Measurements from ENCODE around the gene HNRNPA2B1.

DNA sequence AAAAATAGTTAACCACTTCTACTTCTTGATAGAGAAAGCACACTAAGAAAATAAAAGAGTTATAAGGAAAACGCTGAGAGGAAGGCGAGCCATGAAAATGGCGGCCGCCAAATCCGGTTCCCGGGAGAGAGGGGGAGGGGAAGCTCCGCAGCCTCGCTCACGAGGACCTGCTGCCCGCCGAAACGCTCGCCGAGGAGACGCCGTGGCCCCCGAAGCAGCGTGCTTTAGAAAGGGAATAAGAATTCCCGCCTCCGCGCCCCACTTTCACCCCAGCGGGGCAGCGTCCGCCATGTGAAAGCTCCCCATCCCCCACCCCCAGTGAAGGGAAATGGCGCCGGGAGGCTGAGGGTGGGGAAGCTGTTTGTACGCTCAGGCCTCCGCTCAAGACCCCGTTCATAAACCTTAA lies 505 bp downstream of the HNRNPA2B1 start:
- no peak for TF ChIP-seq POLR2A (IDR thresholded peaks at IDR 0.05)
- TF ChIP-seq, protein P1, sequence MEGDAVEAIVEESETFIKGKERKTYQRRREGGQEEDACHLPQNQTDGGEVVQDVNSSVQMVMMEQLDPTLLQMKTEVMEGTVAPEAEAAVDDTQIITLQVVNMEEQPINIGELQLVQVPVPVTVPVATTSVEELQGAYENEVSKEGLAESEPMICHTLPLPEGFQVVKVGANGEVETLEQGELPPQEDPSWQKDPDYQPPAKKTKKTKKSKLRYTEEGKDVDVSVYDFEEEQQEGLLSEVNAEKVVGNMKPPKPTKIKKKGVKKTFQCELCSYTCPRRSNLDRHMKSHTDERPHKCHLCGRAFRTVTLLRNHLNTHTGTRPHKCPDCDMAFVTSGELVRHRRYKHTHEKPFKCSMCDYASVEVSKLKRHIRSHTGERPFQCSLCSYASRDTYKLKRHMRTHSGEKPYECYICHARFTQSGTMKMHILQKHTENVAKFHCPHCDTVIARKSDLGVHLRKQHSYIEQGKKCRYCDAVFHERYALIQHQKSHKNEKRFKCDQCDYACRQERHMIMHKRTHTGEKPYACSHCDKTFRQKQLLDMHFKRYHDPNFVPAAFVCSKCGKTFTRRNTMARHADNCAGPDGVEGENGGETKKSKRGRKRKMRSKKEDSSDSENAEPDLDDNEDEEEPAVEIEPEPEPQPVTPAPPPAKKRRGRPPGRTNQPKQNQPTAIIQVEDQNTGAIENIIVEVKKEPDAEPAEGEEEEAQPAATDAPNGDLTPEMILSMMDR (IDR thresholded peaks at IDR 0.05), result no peak

Data from upper lobe of left lung (tissue), 4 donors.